HEK293T (cell line): Measurements from ENCODE around the gene PLA2G1B.

Source experiments
- CTCF ChIA-PET: fragments of 350-600 bp; formaldehyde crosslinking; extraction: SDS; loops from one replicate; lab custom pipeline; 2021; ENCODE audit warnings: antibody characterized with exemption, inconsistent platforms; lab: Yijun Ruan, JAX
- POLR2A ChIA-PET: fragments of 350-600 bp; formaldehyde crosslinking; extraction: SDS; loops from one replicate; lab custom pipeline; 2020; ENCODE audit warnings: antibody characterized with exemption, inconsistent platforms; lab: Yijun Ruan, JAX
- DNase-seq: peaks from one replicate; pipeline ENCODE4 v3.0.0; 2012; ENCODE audit warnings: mixed read lengths; ENCODE audit errors: extremely low spot score
- ARNT ChIP-seq: fragments of 450-650 bp; IDR thresholded peaks from 2 replicates; pipeline ENCODE4 v1.6.1; 2017; ENCODE audit warnings: mild to moderate bottlenecking
- BHLHE40 ChIP-seq: fragments of 450-650 bp; IDR thresholded peaks from 2 replicates; pipeline ENCODE4 v1.6.1; 2016; ENCODE audit warnings: mild to moderate bottlenecking, moderate library complexity, borderline replicate concordance
- CTBP1 ChIP-seq: fragments of 450-650 bp; IDR thresholded peaks from 2 replicates; pipeline ENCODE4 v1.6.1; 2016; ENCODE audit warnings: borderline replicate concordance
- ELF4 ChIP-seq: fragments of 450-650 bp; IDR thresholded peaks from 2 replicates; pipeline ENCODE4 v1.6.1; 2017; ENCODE audit warnings: antibody characterized with exemption
- FOXA1 ChIP-seq: fragments of 450-650 bp; IDR thresholded peaks from 2 replicates; pipeline ENCODE4 v1.6.1; 2016; ENCODE audit warnings: mild to moderate bottlenecking
- FOXK2 ChIP-seq: fragments of 450-650 bp; IDR thresholded peaks from 2 replicates; pipeline ENCODE4 v1.6.1; 2016; ENCODE audit warnings: mild to moderate bottlenecking
- FOXM1 ChIP-seq: fragments of 450-650 bp; IDR thresholded peaks from 2 replicates; pipeline ENCODE4 v1.6.1; 2017; ENCODE audit warnings: mild to moderate bottlenecking, borderline replicate concordance
- HDGF ChIP-seq: fragments of 450-650 bp; IDR thresholded peaks from 2 replicates; pipeline ENCODE4 v1.6.1; 2017; ENCODE audit warnings: antibody characterized with exemption, borderline replicate concordance
- L3MBTL2 ChIP-seq: fragments of 450-650 bp; conservative IDR thresholded peaks from 2 replicates; pipeline ENCODE4 v1.6.1; 2016; ENCODE audit warnings: mild to moderate bottlenecking
- LEF1 ChIP-seq: fragments of 450-650 bp; IDR thresholded peaks from 2 replicates; pipeline ENCODE4 v1.6.1; 2017; ENCODE audit warnings: mild to moderate bottlenecking, borderline replicate concordance
- NFRKB ChIP-seq: fragments of 450-650 bp; IDR thresholded peaks from 2 replicates; pipeline ENCODE4 v1.6.1; 2016; ENCODE audit warnings: mild to moderate bottlenecking, moderate library complexity
- PKNOX1 ChIP-seq: fragments of 450-650 bp; IDR thresholded peaks from 2 replicates; pipeline ENCODE4 v1.6.1; 2016
- SP1 ChIP-seq: fragments of 450-650 bp; IDR thresholded peaks from 2 replicates; pipeline ENCODE4 v1.6.1; 2017
- SUZ12 ChIP-seq: fragments of 450-650 bp; IDR thresholded peaks from 2 replicates; pipeline ENCODE4 v1.6.1; 2016; ENCODE audit warnings: mild to moderate bottlenecking
- TARDBP ChIP-seq: fragments of 450-650 bp; IDR thresholded peaks from 2 replicates; pipeline ENCODE4 v1.6.1; 2016
- ZNF384 ChIP-seq: fragments of 450-650 bp; IDR thresholded peaks from 2 replicates; pipeline ENCODE4 v1.6.1; 2016

Gene PLA2G1B

GRCh38 chr12:120324841-120325417 is 2.6 kb downstream of the PLA2G1B start:
- ChIA-PET POLR2A (interaction anchor here (1.0 kb wide), 1 partner anchor 258 kb away, joined by 3 read pairs; no protein-coding TSS in a partner anchor), CTCF (interaction anchor here (0.6 to 0.7 kb wide), 3 partner anchors 17 to 254 kb away, joined by 3 to 5 read pairs (median 3); no protein-coding TSS in a partner anchor)
- TF ChIP-seq LEF1 = no peak
- no peak for TF ChIP-seq ELF4
- no peak for TF ChIP-seq SUZ12
- no peak for DNase-seq

GRCh38 chr12:120323772-120324171 is 3.8 kb downstream of the PLA2G1B start:
- DNase-seq = no peak
- TF ChIP-seq TARDBP (no peak), BHLHE40 (no peak), LEF1 (no peak), SUZ12 (no peak), L3MBTL2 (no peak), ELF4 (no peak), HDGF (no peak)
- ChIA-PET POLR2A (no interaction called here), CTCF (interaction anchor here (0.6 kb wide), 1 partner anchor 22 kb away, joined by 9 read pairs; no protein-coding TSS in a partner anchor)

- ChIA-PET POLR2A (interaction anchor here (1.4 to 3.0 kb wide), 2 partner anchors 29 to 30 kb away, joined by 4 to 19 read pairs; partner anchors contain the start of genes RNU4-1 and RNU4-2), CTCF (interaction anchor here (0.6 to 1.8 kb wide), 2 partner anchors 94 to 109 kb away, joined by 3 to 6 read pairs; no protein-coding TSS in a partner anchor)
- TF ChIP-seq FOXM1 (no peak), LEF1 (no peak), CTBP1 (no peak), SP1 (no peak), FOXA1 (no peak), PKNOX1 (peak; percentile 81), TARDBP (no peak), ARNT (no peak)
- DNase-seq = no peak
Measured at GRCh38 chr12:120321382-120322202, 6.0 kb downstream of the PLA2G1B start.

GRCh38 chr12:120317224-120318105 is 10.1 kb downstream of the PLA2G1B start:
- CTCF ChIA-PET = interaction anchor here (0.6 to 1.3 kb wide), 3 partner anchors 13 to 50 kb away, joined by 3 to 12 read pairs (median 5); partner anchors contain the start of gene SIRT4
- peak; percentile 98 for DNase-seq
- no peak for TF ChIP-seq ARNT
- TF ChIP-seq HDGF = no peak
- TF ChIP-seq FOXK2 = peak; percentile 99
- no peak for TF ChIP-seq SP1
- no peak for TF ChIP-seq TARDBP
- no peak for TF ChIP-seq BHLHE40
- TF ChIP-seq FOXM1 = no peak
- peak; percentile 98 for TF ChIP-seq L3MBTL2
- peak; percentile 47; the same call in 1 of the 2 replicates for TF ChIP-seq PKNOX1
- TF ChIP-seq ELF4 = peak; percentile 41; the same call in 1 of the 2 replicates
- peak; percentile 71 for TF ChIP-seq FOXA1
- TF ChIP-seq ZNF384 = peak; percentile 21; the same call in 1 of the 2 replicates
- no peak for TF ChIP-seq SUZ12
- TF ChIP-seq CTBP1 = no peak; the same call in 1 of the 2 replicates
- no peak for TF ChIP-seq LEF1
- TF ChIP-seq NFRKB = no peak
- POLR2A ChIA-PET = interaction anchor here (0.7 to 5.9 kb wide), 13 partner anchors 11 to 264 kb away, joined by 3 to 48 read pairs (median 5); partner anchors contain the start of genes COX6A1, POP5, RNU4-1 and RNU4-2

DNA sequence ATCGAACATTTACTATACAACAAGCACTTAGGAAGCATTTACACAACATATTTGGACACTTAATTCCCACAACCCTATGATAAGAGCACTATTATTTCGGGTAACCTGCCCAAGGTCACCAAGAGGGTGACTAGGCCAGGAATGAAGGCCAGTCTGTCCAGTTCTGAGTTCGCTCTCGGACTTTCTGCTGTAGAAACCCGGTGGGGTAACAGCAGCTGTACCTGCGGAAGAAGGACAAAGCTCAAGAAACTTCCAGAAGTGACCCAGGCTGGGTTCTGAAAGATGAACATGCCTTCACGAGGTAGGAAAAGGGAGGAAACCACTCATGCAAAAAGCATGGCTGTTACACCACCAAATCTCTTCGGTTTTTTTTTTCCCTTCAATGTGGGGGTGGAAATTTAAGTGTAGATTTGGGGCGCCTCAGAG is 10.8 kb downstream of the PLA2G1B start:
- DNase-seq = no peak
- TF ChIP-seq SP1 (no peak), FOXK2 (no peak), NFRKB (no peak), FOXM1 (no peak)
- POLR2A ChIA-PET = interaction anchor here (1.0 to 5.9 kb wide), 11 partner anchors 10 to 153 kb away, joined by 3 to 48 read pairs (median 5); partner anchors contain the start of genes RNU4-1, RNU4-2, RPLP0 and SIRT4
- CTCF ChIA-PET = interaction anchor here (0.6 to 1.3 kb wide), 3 partner anchors 12 to 735 kb away, joined by 4 to 12 read pairs (median 5); partner anchors contain the start of gene SIRT4

GRCh38 chr12:120314220-120314619 is 13.4 kb downstream of the PLA2G1B start:
- POLR2A ChIA-PET = interaction anchor here (5.9 kb wide), 1 partner anchor 23 kb away, joined by 48 read pairs; the partner anchor contains the start of genes RNU4-1 and RNU4-2
- TF ChIP-seq NFRKB (no peak), ELF4 (no peak), ARNT (no peak), FOXM1 (no peak), SUZ12 (no peak), L3MBTL2 (no peak), SP1 (no peak), CTBP1 (no peak), HDGF (no peak), LEF1 (no peak), TARDBP (no peak), FOXA1 (no peak), ZNF384 (no peak), PKNOX1 (no peak)
- CTCF ChIA-PET = interaction anchor here (1.0 to 1.2 kb wide), 2 partner anchors 9 to 12 kb away, joined by 4 read pairs; partner anchors contain the start of gene SIRT4
- peak; percentile 24 for DNase-seq
